Non-pigmented ciliary epithelial cell (primary cell): ENCODE measurements around the gene CTCF.

ENCODE experiments used
- DNase-seq: peaks from one replicate; pipeline ENCODE4 v3.0.0-alpha.2; 2010; ENCODE audit warnings: low read depth

Gene CTCF

DNA sequence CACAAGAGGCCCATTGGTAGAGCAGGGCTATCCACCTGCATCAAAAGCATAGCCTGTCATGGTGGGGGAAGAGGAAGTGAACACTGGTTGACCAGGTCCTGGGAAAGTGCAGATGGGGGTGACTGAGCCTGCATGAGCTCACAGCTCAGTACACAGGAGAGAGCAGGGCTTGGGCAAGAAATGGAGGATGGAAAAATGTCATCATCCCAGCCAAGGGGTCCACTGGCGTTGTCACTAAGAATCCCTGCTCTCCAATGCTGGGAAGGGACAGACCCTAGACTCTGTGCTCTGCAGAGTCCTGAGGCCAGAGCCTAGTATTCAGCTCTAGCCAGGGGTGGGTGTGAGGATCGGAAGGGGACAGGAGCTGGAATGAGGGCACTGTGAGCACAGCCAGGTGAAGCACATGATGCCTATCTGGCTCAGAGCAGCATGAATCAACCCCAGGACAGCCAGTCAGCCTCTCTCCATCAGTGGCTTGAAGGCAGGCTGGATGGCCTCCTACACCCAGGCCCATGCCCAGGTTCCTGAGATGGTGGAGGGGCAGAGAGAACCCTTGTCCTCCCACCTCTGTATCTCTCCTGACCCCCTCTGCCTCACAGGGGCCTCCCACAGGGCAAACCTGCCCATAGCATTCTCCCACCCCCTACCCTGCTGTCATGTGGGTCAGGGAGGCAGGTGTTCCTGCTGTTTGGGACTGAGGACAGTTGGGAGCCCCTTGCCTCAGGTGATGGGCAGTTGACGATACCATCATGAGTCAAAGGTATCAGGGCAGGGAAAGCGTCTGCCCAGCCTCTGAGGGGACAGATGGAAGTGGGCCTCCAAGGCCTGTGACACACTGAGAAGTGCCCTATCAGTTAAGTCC lies 13.8 kb upstream of the CTCF start:
- no peak for DNase-seq

DNA sequence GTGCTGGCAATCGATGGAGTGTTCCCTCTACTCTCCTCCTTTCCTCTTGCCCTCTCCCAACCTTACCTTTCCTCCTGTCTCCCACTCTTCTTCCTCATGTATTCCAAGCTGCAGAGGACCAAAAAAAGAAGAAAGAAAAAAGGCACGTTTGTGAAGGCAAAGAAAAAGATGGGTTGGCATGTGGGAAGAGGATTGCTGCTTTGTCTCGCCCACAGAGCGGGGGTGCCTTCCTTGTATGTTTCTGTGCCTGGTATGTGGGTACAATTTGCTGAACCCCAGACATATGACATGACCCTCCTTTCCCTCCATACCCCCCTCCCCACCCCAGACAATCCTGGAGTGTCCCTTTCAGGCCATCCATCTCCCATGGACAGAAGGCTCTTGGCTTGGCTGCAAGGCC lies 13.1 kb upstream of the CTCF start:
- no peak for DNase-seq

DNA sequence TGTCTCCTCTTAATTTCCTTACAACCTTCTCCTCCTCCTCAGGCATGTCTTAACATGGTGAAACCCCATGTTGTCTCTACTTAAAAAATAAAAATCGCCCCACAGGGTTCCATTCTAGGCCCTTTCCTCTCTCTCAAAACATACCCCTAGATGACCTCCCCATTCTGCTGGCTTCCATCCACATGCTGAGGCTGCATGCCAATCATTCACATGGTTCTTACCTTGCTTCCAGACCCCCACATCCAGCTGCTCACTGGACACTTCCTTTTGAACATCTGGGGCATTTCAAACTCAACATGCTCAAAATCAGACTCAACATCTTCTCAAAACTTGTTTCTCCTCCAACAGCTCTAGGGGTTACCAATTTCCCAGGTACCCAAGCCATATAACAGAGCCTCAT lies 12.4 kb upstream of the CTCF start:
- DNase-seq = no peak

- DNase-seq = no peak
Measured at GRCh38 chr16:67551091-67551490, 11.2 kb upstream of the CTCF start.

DNA sequence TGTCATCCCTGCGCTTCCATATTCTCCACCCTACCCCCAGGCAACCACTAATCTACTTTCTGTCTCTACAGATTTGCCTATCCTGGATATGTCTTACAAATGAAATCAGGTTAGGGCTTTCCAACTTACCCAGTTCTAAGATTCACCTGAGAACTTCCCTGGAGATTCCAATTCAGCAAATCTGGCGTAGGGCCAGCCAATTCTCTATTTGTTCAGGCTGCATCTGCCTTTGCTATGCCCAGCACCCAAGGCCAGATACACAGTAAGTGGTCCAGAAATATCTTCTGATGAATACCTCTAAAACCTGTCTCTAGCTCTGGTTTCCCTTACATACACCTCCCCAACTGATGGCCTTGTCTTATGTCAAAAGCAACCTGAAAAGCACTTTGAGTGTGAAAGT lies 10.4 kb upstream of the CTCF start:
- no peak for DNase-seq

DNA sequence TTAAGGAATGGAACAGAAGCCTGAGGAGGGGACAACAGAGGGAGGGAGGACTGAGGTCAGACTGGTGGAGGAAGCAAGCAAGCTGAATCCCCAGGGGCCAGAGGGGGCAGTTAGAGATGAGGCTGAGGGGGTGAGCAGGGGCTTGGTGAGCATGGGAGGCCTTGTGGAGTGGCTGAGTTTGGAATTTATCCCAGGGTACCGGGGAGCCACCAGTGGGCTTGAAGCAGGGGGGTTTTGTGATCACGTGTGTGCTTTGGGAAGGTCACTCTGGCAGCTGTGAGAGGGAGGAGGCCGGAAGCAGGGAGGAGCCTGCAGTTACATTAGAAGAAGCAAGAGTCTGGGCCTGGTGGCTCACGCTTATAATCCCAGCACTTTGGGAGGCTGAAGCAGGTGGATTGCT lies 9.8 kb upstream of the CTCF start:
- no peak for DNase-seq

DNA sequence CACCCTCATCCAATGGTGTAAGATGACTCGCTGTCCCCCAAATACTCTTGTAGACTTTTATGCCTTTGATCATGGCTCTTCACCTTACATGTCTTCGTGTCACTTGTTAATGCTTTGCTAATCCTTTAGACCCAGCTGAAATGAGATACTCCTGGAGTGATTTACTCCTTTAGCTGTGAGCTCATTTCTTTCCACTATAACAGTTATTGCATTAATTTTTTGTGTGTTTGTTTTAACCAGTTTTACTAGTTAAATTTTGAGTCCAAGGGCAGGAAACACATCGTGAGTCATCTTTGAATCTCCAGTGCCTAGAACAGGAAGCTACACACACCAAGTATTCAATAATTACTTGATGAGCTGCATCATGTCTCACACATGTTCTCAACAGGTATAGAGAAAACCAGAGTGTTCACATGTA lies 6.5 kb upstream of the CTCF start:
- DNase-seq = no peak

DNA sequence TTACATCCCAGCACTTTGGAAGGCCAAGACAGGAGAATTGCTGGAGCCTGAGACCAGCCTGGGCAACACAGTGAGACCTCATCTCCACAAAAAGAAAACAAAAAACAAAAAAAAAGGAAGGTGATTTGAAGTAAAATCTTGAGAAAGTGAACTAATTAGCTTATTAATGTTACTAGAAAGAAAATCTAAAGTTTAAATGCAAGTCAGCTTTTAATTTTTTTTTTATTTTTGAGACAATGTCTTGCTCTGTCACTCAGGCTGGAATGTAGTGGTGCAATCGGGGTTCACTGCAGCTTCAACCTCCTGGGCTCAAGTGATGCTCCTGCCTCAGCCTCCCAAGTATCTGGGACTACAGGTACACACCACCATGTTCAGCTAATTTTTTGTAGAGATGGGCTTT lies 3.5 kb upstream of the CTCF start:
- no peak for DNase-seq

DNA sequence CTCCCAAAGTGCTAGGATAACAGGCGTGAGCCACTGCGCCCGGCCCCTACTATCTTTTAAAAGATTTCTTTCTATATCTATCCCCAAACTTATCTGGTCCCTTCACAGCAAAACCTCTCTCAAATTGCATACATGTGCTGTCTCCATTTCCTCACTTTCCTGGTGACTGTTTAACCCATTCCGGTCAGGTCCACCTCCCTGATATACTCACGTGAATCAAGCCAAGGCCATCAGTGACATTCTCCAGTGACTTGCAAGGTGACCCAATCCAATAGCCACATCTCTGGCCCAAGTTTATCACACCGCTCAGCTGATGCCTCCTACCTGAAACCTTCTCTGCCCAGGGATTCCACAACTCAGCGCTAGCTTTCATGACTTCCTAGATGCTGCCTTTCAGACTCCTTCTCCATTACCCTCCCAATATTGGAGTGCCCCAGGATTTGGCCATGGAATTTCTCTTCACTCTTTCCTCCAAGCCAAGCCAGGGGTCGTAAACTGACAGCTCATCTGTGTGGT lies 1.4 kb upstream of the CTCF start:
- DNase-seq = no peak

GRCh38 chr16:67561501-67561823 lies 864 bp upstream of the CTCF start:
- no peak for DNase-seq

DNA sequence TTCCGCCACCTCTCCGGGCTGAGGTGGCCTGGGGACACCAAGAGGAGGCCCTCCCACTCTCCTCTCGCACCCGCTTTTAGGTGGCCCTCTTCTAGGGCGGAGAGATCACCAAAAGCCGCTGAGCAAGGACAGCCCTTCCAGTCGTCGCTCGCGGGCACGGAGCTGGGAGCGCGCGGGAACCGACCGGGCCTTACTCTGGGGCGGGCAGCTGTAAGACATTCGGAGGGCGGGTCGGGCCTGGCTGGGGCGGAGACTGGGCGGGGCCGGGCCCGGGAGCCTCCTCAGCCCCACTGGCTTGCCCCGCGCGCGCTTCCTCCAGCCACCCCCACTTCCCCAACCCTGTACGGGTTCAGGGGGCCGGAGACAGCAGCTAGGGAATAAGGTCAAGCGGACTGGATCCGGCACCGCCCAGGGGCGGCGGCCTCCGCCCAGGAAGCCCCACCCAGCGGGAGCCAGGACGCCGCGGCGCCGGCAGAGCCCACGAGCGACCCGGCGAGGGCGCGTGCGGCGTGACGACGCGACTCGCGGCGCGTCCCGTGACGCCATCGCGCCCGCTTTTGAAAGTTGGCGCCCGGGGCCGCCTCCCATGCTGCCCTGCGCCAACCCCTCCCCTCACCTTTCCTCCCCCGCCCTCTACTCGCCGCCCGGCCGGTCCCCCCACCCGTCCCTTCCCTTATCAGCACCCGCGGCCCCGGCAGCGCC lies 351 bp upstream of the CTCF start:
- peak; percentile 75 for DNase-seq

- DNase-seq = no peak
Measured at GRCh38 chr16:67562918-67563707, 787 bp downstream of the CTCF start.

DNA sequence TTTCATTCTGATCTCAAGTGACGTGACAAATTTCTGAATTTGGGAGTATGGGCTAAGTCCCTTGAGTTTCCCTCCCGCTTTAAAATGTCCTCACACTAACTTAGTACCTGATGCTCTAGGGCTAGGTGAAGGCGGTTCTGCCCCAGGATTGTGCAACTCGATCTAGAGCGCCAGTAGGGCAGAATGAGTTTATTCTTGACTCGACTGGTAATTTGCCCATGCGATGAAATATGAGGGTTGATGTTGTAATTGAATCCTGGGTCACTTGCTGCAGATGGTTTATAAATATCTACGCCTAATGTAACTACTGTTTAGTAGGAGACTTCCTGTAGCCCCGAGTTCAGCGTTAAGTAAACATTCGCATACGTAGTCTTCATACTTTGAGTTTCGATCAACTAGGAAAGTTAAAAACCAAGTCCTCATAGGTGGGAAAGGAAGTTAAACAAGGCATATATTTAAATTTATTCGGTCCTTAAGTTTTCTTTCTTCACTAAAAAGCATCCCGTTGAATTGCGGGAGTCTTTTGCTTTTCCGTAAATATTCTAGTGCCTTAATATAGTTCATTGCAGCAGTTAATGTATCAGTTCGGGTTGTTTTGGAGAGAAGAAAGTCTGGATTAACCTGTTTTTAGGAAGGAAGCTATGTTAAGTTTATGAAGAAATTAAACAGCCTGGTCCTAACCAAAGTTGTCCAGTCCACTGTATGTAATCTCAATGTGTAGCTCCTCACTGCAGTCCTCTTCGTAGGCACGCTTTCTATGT lies 1.6 kb downstream of the CTCF start:
- peak; percentile 26 for DNase-seq

GRCh38 chr16:67565470-67566100 lies 3.3 kb downstream of the CTCF start:
- no peak for DNase-seq

- DNase-seq = no peak
Measured at GRCh38 chr16:67571464-67571863, 9.1 kb downstream of the CTCF start.

DNA sequence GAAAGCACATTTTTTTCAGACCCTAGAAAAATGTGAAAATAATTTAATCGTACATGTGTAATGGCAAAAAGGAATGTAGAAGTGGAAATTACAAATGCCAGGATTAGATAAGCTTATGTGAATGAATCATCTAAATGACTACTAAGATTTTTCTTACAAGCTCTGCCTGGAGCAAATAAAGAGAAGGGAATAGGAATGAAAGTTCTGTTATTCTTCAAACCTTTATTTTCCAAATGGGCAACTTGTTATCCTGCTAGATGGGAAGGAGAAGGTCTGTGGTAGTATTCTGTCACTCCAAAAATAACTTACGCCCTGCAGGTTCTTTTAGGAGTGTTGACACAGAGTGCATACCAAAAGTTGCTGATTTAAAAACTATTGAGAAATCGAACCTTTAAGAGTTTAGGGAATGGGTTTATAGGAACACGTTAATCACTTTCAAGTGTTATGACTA lies 9.7 kb downstream of the CTCF start:
- DNase-seq = peak; percentile 22

DNA sequence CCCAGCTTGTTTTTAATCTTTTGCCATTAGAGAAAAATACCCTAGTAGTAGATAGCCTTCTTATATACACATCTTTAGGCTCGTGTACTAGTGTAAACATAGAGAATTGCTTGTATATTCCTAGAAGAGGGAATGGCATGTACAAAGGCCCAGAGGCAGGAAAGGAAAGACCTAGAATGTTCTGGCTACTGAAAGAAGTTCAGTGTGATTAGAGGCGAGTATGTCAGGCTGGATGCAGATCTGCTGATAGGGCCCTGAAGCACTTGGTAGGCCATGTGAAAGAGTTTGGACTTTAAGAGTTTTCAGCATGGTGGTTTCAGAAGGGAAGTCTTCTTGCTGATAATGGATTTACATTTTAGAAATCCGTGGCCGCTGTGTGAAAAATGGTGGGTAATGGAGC lies 17.4 kb downstream of the CTCF start:
- no peak for DNase-seq

GRCh38 chr16:67580202-67580601 lies 17.9 kb downstream of the CTCF start:
- no peak for DNase-seq

DNA sequence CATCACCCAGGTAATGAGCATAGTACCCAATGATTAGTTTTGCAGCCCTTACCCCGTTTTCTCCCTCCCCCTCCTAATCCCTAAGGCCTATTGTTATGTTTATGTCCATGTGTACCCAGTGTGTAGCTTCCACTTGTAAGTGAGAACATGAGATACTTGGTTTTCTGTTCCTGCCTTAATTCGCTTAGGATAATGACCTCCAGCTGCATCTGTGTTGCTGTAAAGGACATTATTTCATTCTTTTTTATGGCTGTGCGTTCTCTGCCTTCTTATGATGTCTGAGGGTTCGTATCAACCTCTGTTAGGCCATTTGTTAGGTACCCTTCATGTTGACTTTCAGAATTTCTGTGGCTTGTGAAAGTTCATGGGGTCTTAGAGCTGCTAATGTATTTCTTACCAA lies 31.0 kb downstream of the CTCF start:
- DNase-seq = no peak

DNA sequence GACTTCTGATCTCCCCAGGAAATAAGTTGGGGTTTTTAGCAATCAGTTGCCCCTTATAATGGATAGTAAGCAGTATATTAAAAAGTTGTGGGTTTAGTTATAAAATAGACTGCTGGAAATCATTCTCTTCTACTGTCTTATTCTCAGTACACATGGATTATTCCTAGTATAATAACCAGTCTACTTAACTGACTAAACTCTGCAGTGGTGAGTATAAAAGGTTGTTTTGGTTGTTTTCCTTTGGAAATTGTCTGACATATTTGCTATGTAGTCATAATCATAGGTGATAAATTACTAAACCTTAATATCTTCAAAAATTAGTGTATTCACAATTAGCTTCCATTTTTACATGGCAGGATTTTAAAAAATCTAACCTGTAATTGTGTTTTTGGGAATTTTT lies 31.4 kb downstream of the CTCF start:
- no peak for DNase-seq

- no peak for DNase-seq
Measured at GRCh38 chr16:67594256-67594915, 32.1 kb downstream of the CTCF start.
